Uterus (tissue), 2 donors: ENCODE data around the gene NR1I3.
A peak's percentile ranks its signal among the peaks of the same experiment; 100 is the strongest.

Experiments
- CTCF ChIP-seq, 4 experiments: fragments of 200-600 bp in 2 of 4; fragments of 450-650 bp in 2 of 4; sonication (generic) in 2 of 4; IDR thresholded peaks; one replicate each; pipeline ENCODE4 v1.5.1; 2016 to 2019; ENCODE audit warnings: antibody characterized with exemption in 4 of 4, mild to moderate bottlenecking in 2 of 4, moderate library complexity in 1 of 4
- POLR2A ChIP-seq, 2 donors: fragments of 450-650 bp; IDR thresholded peaks; one replicate each; pipeline ENCODE4 v1.6.1; 2016; ENCODE audit warnings: antibody characterized with exemption in 2 of 2, mild to moderate bottlenecking in 1 of 2, moderate library complexity in 1 of 2

GRCh38 chr1:161180639-161181038, 57.4 kb downstream of the NR1I3 start:
- TF ChIP-seq CTCF (IDR thresholded peaks at IDR 0.05) (peak in 1 of 4 experiments; percentile 12), POLR2A (IDR thresholded peaks at IDR 0.05) (no peak)
